Skeletal muscle tissue (tissue), 4 donors: ENCODE measurements around the gene SUSD1. TPM values are rescaled to one million over a fixed set of nuclear protein-coding genes. Genes with fewer than 3 reads are reported as not detected.

Source experiments
- H3K27ac ChIP-seq: one replicate; pipeline ENCODE4 v1.7.0; 2013; ENCODE audit warnings: mild to moderate bottlenecking, low read depth, low read length, inconsistent platforms
- H3K27me3 ChIP-seq, 3 donors: one replicate each; pipeline ENCODE4 v1.7.0; 2013; ENCODE audit warnings: low read length in 3 of 3; ENCODE audit not compliant: control insufficient read depth in 3 of 3, insufficient read depth in 3 of 3
- H3K36me3 ChIP-seq, 3 donors: one replicate each; pipeline ENCODE4 v1.7.0; 2013; ENCODE audit warnings: low read length in 3 of 3; ENCODE audit not compliant: control insufficient read depth in 3 of 3, insufficient read depth in 3 of 3
- H3K4me1 ChIP-seq, 3 donors: one replicate each; pipeline ENCODE4 v1.7.0; 2013; ENCODE audit warnings: low read length in 3 of 3, mild to moderate bottlenecking in 3 of 3; ENCODE audit not compliant: control insufficient read depth in 3 of 3, insufficient read depth in 3 of 3
- H3K4me3 ChIP-seq, 3 donors: one replicate each; pipeline ENCODE4 v1.7.0; 2013; ENCODE audit warnings: low read length in 3 of 3
- H3K9ac ChIP-seq, 3 donors: one replicate each; pipeline ENCODE4 v1.7.0; 2013; ENCODE audit warnings: low read length in 3 of 3, mild to moderate bottlenecking in 3 of 3, moderate library complexity in 2 of 3, low read depth in 1 of 3
- H3K9me3 ChIP-seq, 3 donors: one replicate each; pipeline ENCODE4 v1.7.0; 2013; ENCODE audit warnings: low read length in 3 of 3; ENCODE audit not compliant: control insufficient read depth in 3 of 3
- total RNA-seq: library from RNA; depleted of rRNA; stranded (reverse); fragments of >200 nt; gene quantifications from one replicate; pipeline ENCODE4 v1.2.3, GENCODE V29; 2014
- donor health status: Osteomylitis.

SUSD1 gene
- total RNA-seq, 1 donor from 2014 or later = 22.4 TPM

DNA sequence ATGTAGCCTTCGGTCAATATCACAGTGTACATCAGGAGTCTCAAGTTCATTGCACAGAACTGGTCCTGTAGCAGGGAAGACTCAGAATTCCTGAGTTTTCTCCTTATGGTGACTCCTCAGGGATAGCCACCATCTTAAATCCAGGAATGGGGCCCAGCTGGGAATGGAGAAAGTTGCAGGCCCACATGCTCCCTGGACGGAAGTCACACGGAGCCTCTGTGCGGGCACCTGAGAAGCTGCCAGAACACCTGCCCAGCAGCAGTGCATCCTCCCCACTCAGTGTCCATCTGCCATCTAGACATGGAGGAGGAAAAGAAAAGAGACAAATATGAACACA lies 133.9 kb downstream of the SUSD1 start:
- peak overlapping the region; percentile 23 for H3K27ac ChIP-seq
- H3K9ac ChIP-seq = no peak overlapping the region
- no peaks in the 10 kb centered on the region for H3K27me3 ChIP-seq
- H3K9me3 ChIP-seq = no peaks in the 10 kb centered on the region
- H3K4me3 ChIP-seq = no peak overlapping the region
- peaks cover 0 to 2% (median 0%) of the 10 kb centered on the region in 3 donors for H3K36me3 ChIP-seq
- H3K4me1 ChIP-seq = peaks cover 3 to 4% (median 3%) of the 10 kb centered on the region in 3 donors

DNA sequence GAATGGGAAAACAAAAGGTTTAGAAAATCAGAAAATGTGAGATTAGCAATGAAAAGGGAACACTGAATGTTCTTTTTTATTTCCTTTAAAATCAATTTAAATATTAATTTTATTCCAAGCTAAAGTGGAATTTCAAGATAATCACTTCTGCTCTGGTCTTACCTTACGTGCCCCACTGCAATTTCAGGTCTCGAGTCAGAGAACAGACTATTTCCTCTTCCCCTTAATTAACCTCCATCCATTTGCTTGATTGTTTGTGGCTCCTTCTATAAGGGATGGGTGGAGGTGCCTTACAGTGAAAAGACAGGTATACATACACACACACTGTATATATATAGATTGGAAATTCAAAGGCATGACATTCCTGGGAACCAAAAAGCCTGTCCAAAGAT lies 137.1 kb downstream of the SUSD1 start:
- H3K27ac ChIP-seq = no peak overlapping the region

DNA sequence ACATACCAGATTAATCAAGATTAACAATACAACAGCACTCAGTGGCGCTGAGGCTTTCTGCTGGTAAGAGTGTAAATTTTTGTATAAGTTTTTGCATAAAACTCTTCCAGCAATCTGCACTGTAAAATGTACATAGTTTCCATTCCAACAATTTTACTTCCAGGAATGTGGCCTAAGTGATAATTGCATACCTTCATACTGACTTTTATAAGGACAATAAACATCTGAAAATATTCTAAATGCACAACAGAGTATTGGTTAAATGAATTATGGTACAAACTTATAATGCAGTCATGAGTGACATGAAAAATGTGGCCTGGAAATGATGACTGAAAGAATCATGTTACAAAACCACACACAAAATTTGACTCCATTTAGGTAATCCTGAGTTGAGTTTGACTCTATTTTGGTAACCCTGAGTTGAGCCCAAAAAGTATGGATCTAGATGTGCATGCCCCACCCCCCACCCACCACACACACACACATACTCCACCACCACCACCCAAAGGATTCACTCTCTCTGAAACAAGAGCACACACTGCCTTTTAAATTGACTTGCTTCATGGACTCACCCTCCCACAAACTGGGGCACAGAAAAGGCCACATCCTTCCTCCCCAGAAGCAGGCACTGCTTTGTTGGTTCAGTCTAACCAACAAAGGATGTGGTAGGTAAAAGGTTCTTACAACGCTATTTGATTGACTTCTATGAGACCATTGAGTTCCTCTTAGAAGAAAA lies 137.6 kb downstream of the SUSD1 start:
- Histone ChIP-seq H3K36me3 (peaks cover 0 to 2% (median 0%) of the 10 kb centered on the region in 3 donors), H3K27me3 (no peaks in the 10 kb centered on the region), H3K4me3 (no peak overlapping the region), H3K9me3 (no peaks in the 10 kb centered on the region), H3K9ac (no peak overlapping the region), H3K4me1 (peaks cover 3 to 6% (median 4%) of the 10 kb centered on the region in 3 donors), H3K27ac (no peak overlapping the region)

More for the DNA sequence above, 137.1 kb downstream of the SUSD1 start:
- Histone ChIP-seq H3K9me3 (no peaks in the 10 kb centered on the region), H3K27me3 (no peaks in the 10 kb centered on the region), H3K4me1 (peaks cover 3 to 6% (median 4%) of the 10 kb centered on the region in 3 donors), H3K9ac (no peak overlapping the region), H3K36me3 (peaks cover 0 to 2% (median 0%) of the 10 kb centered on the region in 3 donors), H3K4me3 (no peak overlapping the region)

DNA sequence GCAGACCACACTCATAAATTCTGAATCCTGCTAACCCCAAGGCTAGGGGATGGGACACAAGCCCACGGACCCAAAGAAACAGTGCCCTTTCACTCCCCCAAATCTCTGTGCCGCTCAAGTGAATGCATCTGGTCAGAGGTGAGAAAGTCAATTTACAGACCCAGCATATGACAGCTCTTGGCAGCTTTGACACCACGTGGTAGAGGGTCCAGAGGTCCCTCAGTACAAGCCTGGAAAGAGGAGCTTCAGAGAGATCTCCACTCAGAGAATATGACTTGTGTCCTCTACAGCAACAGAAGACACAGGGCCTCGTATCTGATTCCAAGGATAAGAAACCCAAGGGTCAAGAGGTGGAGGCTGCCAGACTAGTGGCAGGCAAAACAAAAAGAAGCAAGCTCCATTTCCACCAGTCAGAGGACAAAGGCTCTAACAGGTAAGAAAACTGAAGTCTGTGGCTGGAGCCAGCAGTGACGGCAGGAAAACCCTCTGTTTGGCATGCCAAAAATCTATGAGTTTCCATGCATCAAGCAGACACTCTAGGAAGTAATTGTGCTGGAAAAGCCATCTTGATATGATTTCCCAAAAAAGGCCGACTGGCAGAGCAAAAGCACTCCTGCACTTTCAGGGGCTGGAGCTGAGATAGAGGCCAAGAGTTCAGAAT lies 139.8 kb downstream of the SUSD1 start:
- H3K4me3 ChIP-seq = no peak overlapping the region
- no peaks in the 10 kb centered on the region for H3K27me3 ChIP-seq
- H3K36me3 ChIP-seq = peaks cover 0 to 2% (median 0%) of the 10 kb centered on the region in 3 donors
- H3K27ac ChIP-seq = no peak overlapping the region
- H3K9me3 ChIP-seq = no peaks in the 10 kb centered on the region
- no peak overlapping the region for H3K9ac ChIP-seq
- peaks cover 0 to 3% (median 0%) of the 10 kb centered on the region in 3 donors for H3K4me1 ChIP-seq

- H3K9me3 ChIP-seq = no peaks in the 10 kb centered on the region
- H3K27ac ChIP-seq = no peak overlapping the region
- H3K36me3 ChIP-seq = no peaks in the 10 kb centered on the region
- H3K27me3 ChIP-seq = no peaks in the 10 kb centered on the region
- H3K4me3 ChIP-seq = no peak overlapping the region
- H3K4me1 ChIP-seq = peaks cover 0 to 3% (median 0%) of the 10 kb centered on the region in 3 donors
- H3K9ac ChIP-seq = no peak overlapping the region
These were observed 140.9 kb downstream of the SUSD1 start for GRCh38 chr9:112034216-112034611.

GRCh38 chr9:112033237-112034215 lies 141.6 kb downstream of the SUSD1 start:
- Histone ChIP-seq H3K9me3 (no peaks in the 10 kb centered on the region), H3K27me3 (no peaks in the 10 kb centered on the region), H3K4me1 (peaks cover 0 to 3% (median 0%) of the 10 kb centered on the region in 3 donors), H3K4me3 (no peak overlapping the region), H3K9ac (no peak overlapping the region), H3K36me3 (no peaks in the 10 kb centered on the region), H3K27ac (no peak overlapping the region)

DNA sequence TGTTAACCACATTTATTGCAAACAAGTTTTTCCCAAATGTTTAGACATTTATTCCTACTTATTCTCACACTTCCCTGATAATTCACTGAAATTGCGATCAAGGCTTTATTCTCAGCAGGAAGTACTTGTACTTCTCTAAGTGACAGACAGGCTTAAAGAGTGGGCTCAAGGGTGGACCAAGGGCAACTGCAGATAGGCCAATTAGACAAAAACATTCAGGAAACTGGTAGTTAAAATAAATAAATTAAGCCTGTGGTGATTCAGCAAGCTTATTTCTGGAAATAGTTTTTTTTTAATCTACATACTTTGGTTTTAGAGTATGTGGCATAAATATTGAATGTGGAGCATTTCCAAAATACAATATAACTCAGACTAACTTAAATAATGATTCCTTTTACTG lies 142.4 kb downstream of the SUSD1 start:
- Histone ChIP-seq H3K36me3 (no peaks in the 10 kb centered on the region), H3K4me1 (peaks cover 0 to 3% (median 0%) of the 10 kb centered on the region in 3 donors), H3K9ac (no peak overlapping the region), H3K4me3 (no peak overlapping the region), H3K27ac (no peak overlapping the region), H3K9me3 (no peaks in the 10 kb centered on the region), H3K27me3 (no peaks in the 10 kb centered on the region)

- Histone ChIP-seq H3K36me3 (no peaks in the 10 kb centered on the region), H3K27me3 (no peaks in the 10 kb centered on the region), H3K4me3 (no peak overlapping the region), H3K9me3 (no peaks in the 10 kb centered on the region), H3K9ac (no peak overlapping the region), H3K4me1 (peaks cover 0 to 3% (median 0%) of the 10 kb centered on the region in 3 donors), H3K27ac (no peak overlapping the region)
These were observed 143.1 kb downstream of the SUSD1 start for GRCh38 chr9:112032009-112032408.

- H3K4me1 ChIP-seq = peaks cover 0 to 3% (median 0%) of the 10 kb centered on the region in 3 donors
- H3K4me3 ChIP-seq = no peak overlapping the region
- no peaks in the 10 kb centered on the region for H3K9me3 ChIP-seq
- H3K27me3 ChIP-seq = no peaks in the 10 kb centered on the region
- H3K9ac ChIP-seq = no peak overlapping the region
- H3K36me3 ChIP-seq = no peaks in the 10 kb centered on the region
- H3K27ac ChIP-seq = no peak overlapping the region
These were observed 143.7 kb downstream of the SUSD1 start for GRCh38 chr9:112031400-112031799.
